GM12873 (cell line): ENCODE measurements around the gene CAMKMT.

Experiments used
- TF ChIP-seq, protein P1 (sequence below): IDR thresholded peaks from 2 replicates; pipeline ENCODE4 v1.5.1; 2012; ENCODE audit warnings: low read depth, mild to moderate bottlenecking, moderate library complexity, low read length, control low read depth; ENCODE audit not compliant: insufficient read depth; ENCODE audit errors: missing control alignments

The CAMKMT gene

DNA sequence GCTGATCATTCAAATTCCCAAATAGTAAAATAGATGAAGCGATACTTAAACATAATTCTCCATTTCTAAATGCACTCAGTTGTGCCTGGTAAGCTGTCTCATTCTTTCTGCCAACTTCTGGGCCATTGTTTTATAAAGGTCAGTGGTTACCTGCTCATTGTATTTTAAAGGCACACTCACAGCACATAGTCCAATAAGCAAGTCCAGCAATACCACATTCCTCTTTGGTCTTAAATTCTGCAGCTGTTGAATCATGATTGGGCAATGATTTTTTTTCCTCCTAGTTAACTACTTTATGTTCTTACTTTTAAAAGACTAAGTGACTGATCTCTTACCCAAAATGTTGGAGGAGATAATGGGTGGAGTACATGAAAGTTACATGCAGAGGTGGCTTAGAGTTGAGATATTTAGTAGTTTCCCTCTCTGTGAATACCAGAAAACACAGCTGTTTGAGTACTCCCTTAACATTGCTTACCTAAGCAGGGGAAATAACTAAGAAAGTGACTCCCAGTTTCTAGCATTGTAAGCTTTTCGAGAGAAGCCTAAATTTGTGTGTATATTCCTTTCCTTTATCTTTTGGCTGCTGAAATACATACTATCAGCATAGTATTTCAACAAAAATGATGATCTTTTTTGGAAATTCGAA, 220.7 kb downstream of the CAMKMT start:
- TF ChIP-seq, protein P1, sequence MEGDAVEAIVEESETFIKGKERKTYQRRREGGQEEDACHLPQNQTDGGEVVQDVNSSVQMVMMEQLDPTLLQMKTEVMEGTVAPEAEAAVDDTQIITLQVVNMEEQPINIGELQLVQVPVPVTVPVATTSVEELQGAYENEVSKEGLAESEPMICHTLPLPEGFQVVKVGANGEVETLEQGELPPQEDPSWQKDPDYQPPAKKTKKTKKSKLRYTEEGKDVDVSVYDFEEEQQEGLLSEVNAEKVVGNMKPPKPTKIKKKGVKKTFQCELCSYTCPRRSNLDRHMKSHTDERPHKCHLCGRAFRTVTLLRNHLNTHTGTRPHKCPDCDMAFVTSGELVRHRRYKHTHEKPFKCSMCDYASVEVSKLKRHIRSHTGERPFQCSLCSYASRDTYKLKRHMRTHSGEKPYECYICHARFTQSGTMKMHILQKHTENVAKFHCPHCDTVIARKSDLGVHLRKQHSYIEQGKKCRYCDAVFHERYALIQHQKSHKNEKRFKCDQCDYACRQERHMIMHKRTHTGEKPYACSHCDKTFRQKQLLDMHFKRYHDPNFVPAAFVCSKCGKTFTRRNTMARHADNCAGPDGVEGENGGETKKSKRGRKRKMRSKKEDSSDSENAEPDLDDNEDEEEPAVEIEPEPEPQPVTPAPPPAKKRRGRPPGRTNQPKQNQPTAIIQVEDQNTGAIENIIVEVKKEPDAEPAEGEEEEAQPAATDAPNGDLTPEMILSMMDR, result no peak

DNA sequence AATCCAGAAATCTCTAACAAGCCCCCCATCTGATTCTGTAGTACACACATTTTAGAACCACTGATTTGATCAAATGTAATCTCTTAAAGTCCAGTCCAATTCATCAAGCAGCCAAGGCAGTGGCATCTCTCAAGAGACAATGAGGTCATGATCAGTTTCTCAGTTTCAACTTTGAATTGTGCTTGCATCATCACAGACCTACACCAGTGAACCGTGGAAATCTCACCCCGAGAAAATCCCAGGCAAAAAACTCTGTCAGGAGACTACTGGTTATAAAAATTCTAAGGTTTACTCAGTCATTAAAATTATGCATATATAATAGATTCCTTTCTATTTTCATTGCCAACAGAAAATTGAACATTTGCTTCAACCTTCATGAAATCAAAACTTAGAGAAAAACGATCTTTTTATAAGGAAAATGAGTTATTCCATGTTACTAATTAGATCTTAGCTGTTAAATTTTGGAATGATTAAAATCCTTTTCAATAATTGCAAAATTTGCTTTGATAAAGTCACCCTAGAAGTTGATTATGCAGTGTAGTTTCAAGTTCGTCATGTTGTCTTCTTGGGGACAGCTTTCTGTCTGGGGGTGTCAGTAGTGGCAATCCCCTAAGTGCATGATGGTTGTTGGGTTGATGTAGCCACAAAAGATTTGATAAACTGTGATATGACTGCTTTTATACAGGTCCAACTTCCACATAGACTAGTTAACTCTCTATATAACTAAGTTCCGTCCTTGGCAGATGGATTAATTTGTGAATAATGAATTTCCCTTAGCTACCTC, 235.0 kb downstream of the CAMKMT start:
- TF ChIP-seq, protein P1, result no peak

DNA sequence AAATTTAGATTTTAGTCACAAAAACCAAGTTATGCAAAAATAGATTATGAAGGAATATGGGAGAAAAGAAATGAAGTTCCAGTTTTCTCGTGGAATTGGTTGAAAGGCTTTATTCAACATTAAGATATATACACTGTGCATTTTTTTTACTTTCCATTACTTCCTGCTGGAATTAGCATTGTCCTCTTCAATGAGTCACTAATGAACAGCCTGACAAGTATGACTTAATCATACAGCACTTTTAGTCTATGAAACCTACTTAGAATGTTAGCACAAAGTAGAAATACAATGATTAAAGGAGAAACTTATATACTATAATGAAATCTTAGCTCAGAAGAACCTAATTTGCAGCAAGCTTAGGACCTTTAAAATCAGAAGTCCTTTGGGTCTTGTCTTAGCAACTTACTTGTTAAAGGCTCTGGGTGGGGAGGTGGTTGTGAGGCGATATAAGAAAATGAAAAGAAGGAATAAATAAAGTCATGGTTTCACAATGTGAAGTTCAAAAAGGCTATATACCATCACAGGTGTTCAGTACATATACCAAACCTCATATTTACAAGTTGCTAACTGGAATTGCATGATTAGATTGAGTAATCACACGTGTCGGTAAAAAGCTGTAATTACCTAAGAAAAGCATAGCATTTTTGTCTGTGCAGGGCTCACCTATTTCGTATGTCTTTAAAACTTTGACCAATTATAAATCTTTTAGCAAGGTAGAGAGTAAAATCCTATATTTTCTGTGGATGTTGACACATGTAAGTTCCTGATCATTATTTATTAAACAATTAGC, 236.8 kb downstream of the CAMKMT start:
- TF ChIP-seq, protein P1, result no peak

DNA sequence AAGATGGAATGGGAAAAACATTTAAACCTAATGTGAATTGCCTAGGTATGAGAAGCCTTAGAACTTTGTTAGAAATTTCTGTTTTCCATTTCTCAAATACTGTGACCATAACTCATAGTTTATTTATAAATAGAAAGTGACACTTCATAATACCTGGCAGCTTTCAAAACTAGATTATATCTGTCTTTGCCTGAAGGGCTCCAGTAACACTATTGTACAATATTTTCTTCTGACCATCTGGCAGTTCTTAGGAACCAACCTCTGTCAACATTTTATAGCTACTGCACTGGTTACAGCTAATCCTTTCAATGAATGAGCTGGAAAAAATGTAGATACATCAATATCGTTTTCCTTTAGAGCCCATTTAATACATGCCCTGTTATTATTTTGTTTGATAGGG, 237.4 kb downstream of the CAMKMT start:
- TF ChIP-seq, protein P1, result no peak

DNA sequence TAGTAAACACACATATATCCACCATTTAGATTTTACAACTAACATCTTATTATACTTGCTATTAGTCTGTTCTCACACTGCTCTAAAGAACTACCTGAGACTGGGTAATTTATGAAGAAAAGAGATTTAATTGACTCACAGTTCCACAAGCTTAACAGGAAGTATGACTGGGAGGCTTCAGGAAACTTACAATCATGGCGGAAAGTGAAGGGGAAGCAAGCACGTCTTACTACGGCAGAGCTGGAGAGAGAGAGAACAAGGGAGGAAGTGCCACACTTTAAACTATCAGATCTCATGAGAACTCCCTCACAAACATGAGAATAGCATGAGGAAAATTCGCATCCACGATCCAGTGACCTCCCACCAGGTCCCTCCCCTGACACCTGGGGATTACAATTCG, 240.7 kb downstream of the CAMKMT start:
- TF ChIP-seq, protein P1, result no peak

DNA sequence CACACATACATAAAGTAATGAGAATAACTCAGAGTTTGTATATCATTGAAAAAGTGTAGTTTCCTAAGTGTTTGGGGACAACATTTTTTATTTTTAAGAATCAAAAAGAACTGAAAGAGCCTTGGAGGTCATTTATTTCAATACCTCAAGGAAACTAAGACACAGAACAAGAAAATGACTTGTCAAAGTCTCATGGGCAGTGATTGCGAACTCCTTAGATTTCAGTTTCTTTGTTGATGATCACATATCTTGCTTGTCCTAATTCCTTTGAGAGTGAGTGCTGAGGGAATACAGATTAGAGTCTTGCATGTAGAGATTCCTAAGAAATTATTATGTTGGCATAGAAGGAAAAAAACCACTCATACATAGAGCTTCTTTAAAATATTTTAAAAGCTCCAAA, 243.8 kb downstream of the CAMKMT start:
- TF ChIP-seq, protein P1, result no peak

DNA sequence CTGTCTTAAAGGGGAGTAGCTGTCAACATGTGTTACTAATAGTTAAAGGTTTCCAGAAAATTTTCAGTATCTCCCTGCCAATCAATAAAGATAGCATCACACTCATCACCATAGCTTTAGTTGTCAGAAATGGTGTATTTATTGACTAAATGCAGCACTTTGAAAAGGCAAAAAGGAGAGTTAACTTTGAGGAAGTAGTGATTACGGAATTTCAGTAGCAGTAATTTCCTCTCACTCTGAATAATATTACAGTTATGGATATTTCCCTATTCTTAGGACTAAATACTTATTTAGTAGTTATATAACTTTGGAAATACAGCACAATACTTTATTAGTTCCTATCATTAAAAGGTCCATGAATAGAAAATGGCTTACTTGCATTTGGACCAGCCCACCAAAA, 250.5 kb downstream of the CAMKMT start:
- TF ChIP-seq, protein P1, result no peak
